Endothelial cell of hepatic sinusoid (primary cell): ENCODE measurements around the gene TPSB2.
"Not testable (repeated sequence)": the region's sequence is repeated elsewhere in the genome, so short reads cannot be mapped to it uniquely, and the experiment has no call there.

Source experiments
- in situ Hi-C: cut with HindIII; loops from 2 replicates; pipeline ENCODE4 v1.10.0; 2017; ENCODE audit warnings: low sequenced_read_pairs

Gene TPSB2

GRCh38 chr16:1262210-1262845 is 32.3 kb upstream of the TPSB2 start:
- in situ Hi-C loops: no loop called here

GRCh38 chr16:1261131-1261892 is 31.3 kb upstream of the TPSB2 start:
- in situ Hi-C loops: no loop called here

GRCh38 chr16:1260101-1260680 is 30.2 kb upstream of the TPSB2 start:
- in situ Hi-C loops: no loop called here

- in situ Hi-C loops: no loop called here
Measured at GRCh38 chr16:1259760-1260068, 29.7 kb upstream of the TPSB2 start.

- in situ Hi-C loops: no loop called here
Measured at GRCh38 chr16:1258906-1259759, 29.1 kb upstream of the TPSB2 start.

- in situ Hi-C loops: no loop called here
Measured at GRCh38 chr16:1258225-1258600, 28.2 kb upstream of the TPSB2 start.

- in situ Hi-C loops: no loop called here
Measured at GRCh38 chr16:1257561-1258224, 27.7 kb upstream of the TPSB2 start.

GRCh38 chr16:1256874-1257322 is 26.9 kb upstream of the TPSB2 start:
- in situ Hi-C loops: no loop called here

- in situ Hi-C loops: not testable (repeated sequence)
Measured at GRCh38 chr16:1256296-1256873, 26.4 kb upstream of the TPSB2 start.

- in situ Hi-C loops: not testable (repeated sequence)
Measured at GRCh38 chr16:1255276-1256122, 25.5 kb upstream of the TPSB2 start, which contains the start of gene TPSD1. TSS of gene TPSD1 (plus strand) at chr16:1256069. CDS start at chr16:1256281, 212 bp downstream.

- in situ Hi-C loops: not testable (repeated sequence)
Measured at GRCh38 chr16:1254821-1255220, 24.8 kb upstream of the TPSB2 start.

GRCh38 chr16:1253701-1254364 is 23.8 kb upstream of the TPSB2 start:
- in situ Hi-C loops: not testable (repeated sequence)

- in situ Hi-C loops: not testable (repeated sequence)
Measured at GRCh38 chr16:1249031-1249755, 19.2 kb upstream of the TPSB2 start.

GRCh38 chr16:1247903-1248537 is 18.0 kb upstream of the TPSB2 start:
- in situ Hi-C loops: not testable (repeated sequence)

- in situ Hi-C loops: no loop called here
Measured at GRCh38 chr16:1245452-1246020, 15.6 kb upstream of the TPSB2 start.

- in situ Hi-C loops: no loop called here
Measured at GRCh38 chr16:1244881-1245280, 14.9 kb upstream of the TPSB2 start.
